Smooth muscle cell (in vitro differentiated cells): Measurements from ENCODE around the gene EREG. TPM values are rescaled to one million over a fixed set of nuclear protein-coding genes. Genes with fewer than 3 reads are reported as not detected.

Experiments
- DNase-seq: peaks from one replicate; lab custom pipeline; 2025; ENCODE audit not compliant: unreplicated experiment; lab: John Stamatoyannopoulos, UW
- H2AFZ ChIP-seq: fragments of 200-600 bp; sonication (generic); 2 replicates; pipeline ENCODE4 v1.6.0; 2016; ENCODE audit warnings: antibody characterized with exemption, low read depth, mild to moderate bottlenecking
- H3F3A ChIP-seq: fragments of 200-600 bp; sonication (generic); 2 replicates; pipeline ENCODE4 v1.6.0; 2017; ENCODE audit warnings: antibody characterized with exemption, low read depth
- H3K27ac ChIP-seq: fragments of 200-600 bp; sonication (generic); 2 replicates; pipeline ENCODE4 v1.5.1; 2016; ENCODE audit warnings: low read depth, mild to moderate bottlenecking
- H3K27me3 ChIP-seq: fragments of 200-600 bp; sonication (generic); 2 replicates; pipeline ENCODE4 v1.6.1; 2016; ENCODE audit warnings: low read depth, mild to moderate bottlenecking
- H3K36me3 ChIP-seq: fragments of 200-600 bp; sonication (generic); 2 replicates; pipeline ENCODE4 v1.5.1; 2016; ENCODE audit warnings: low read depth
- H3K4me1 ChIP-seq: fragments of 200-600 bp; sonication (generic); 2 replicates; pipeline ENCODE4 v1.5.1; 2016; ENCODE audit warnings: low read depth
- H3K4me2 ChIP-seq: fragments of 200-600 bp; sonication (generic); 2 replicates; pipeline ENCODE4 v1.6.0; 2016; ENCODE audit warnings: mild to moderate bottlenecking
- H3K4me3 ChIP-seq: fragments of 200-600 bp; sonication (generic); 2 replicates; pipeline ENCODE4 v1.5.1; 2016; ENCODE audit warnings: mild to moderate bottlenecking
- H3K79me2 ChIP-seq: fragments of 200-600 bp; sonication (generic); 2 replicates; pipeline ENCODE4 v1.6.0; 2016; ENCODE audit warnings: low read depth, mild to moderate bottlenecking
- H3K9ac ChIP-seq: fragments of 200-600 bp; sonication (generic); 2 replicates; pipeline ENCODE4 v1.6.0; 2016; ENCODE audit warnings: low read depth
- H3K9me3 ChIP-seq: fragments of 200-600 bp; sonication (generic); replicated peaks from 2 replicates; pipeline ENCODE4 v1.5.1; 2016; ENCODE audit warnings: low read depth
- H4K20me1 ChIP-seq: fragments of 200-600 bp; sonication (generic); 2 replicates; pipeline ENCODE4 v1.6.0; 2016; ENCODE audit warnings: low read depth
- WGBS: methylation state at CpG from one replicate; pipeline ENCODE4 v1.1.7; 2016; ENCODE audit warnings: low lambda C conversion rate; 5-methylcytosine and 5-hydroxymethylcytosine counted together
- polyA plus RNA-seq: library from polyadenylated mRNA; unstranded; fragments of >200 nt; fragmentation: Nextera tagmentation; extraction: Ambion mirVana; gene quantifications from 2 replicates; pipeline ENCODE4 v1.2.1, GENCODE V29; 2016
- total RNA-seq: library from RNA; depleted of rRNA; stranded (reverse); fragments of >200 nt; gene quantifications from 2 replicates; pipeline ENCODE4 v1.2.3, GENCODE V29; 2014
- TF ChIP-seq, protein P1 (sequence below): fragments of 200-600 bp; sonication (generic); IDR thresholded peaks from 2 replicates; pipeline ENCODE4 v1.5.1; 2017; ENCODE audit warnings: borderline replicate concordance, mild to moderate bottlenecking, antibody characterized with exemption; ENCODE audit not compliant: insufficient read depth, poor library complexity, severe bottlenecking

Gene EREG
- total and polyA plus RNA-seq, 2 experiments from 2014 or later: 0.55 to 1.9 TPM

DNA sequence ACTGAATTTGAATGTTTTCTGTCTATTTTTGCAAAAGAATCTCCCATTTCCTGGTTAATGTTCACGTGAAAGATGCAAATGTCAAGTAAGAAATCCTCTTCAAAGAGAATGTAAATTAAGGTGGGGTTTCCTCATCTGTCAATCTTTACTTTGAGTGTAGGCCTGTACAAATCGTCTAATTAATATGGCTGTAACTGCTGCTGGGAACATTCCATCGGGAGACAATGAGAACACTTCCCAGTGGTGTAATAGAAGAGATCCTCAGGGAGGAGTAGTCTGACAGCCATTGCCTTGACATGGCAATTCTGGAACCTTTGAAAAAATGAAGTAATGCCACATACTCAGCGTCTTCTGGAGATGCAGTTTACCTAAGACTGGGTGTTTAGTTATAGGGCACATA lies 3.7 kb downstream of the EREG start:
- no peaks in the 10 kb centered on the region for H3K9me3 ChIP-seq
- no peak overlapping the region for H2AFZ ChIP-seq
- H3K4me1 ChIP-seq: peaks cover 12% of the 10 kb centered on the region
- no peak overlapping the region for H3K9ac ChIP-seq
- DNase-seq: no peak
- H3K27ac ChIP-seq: no peak overlapping the region
- H3K4me3 ChIP-seq: no peak overlapping the region
- no peaks in the 10 kb centered on the region for H3K79me2 ChIP-seq
- no peaks in the 10 kb centered on the region for H3K36me3 ChIP-seq
- WGBS: 67% methylated on average over 4 of the region's 4 CpGs
- H3K4me2 ChIP-seq: no peak overlapping the region
- no peaks in the 10 kb centered on the region for H4K20me1 ChIP-seq
- peaks cover 38% of the 10 kb centered on the region for H3K27me3 ChIP-seq
- H3F3A ChIP-seq: no peaks in the 10 kb centered on the region
- TF ChIP-seq, protein P1, sequence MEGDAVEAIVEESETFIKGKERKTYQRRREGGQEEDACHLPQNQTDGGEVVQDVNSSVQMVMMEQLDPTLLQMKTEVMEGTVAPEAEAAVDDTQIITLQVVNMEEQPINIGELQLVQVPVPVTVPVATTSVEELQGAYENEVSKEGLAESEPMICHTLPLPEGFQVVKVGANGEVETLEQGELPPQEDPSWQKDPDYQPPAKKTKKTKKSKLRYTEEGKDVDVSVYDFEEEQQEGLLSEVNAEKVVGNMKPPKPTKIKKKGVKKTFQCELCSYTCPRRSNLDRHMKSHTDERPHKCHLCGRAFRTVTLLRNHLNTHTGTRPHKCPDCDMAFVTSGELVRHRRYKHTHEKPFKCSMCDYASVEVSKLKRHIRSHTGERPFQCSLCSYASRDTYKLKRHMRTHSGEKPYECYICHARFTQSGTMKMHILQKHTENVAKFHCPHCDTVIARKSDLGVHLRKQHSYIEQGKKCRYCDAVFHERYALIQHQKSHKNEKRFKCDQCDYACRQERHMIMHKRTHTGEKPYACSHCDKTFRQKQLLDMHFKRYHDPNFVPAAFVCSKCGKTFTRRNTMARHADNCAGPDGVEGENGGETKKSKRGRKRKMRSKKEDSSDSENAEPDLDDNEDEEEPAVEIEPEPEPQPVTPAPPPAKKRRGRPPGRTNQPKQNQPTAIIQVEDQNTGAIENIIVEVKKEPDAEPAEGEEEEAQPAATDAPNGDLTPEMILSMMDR: no peak

DNA sequence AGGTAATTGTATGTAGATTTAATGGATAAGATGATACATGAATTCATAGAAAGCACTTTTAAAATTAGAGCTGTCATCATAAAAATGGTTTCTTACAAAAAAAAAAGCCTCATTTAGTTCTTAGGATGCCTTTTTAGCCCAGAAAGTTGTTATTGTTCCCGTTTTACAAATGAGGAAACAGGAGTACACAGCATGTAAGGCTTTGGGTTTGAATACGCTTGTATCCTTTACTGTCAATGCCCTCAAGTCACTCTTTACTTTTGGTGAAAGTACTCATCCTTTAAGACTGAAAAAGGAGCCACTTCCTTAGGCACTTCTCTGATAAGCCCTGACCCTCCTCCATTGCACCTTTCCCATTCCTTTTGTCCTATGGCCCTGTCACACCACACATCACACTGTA lies 4.9 kb downstream of the EREG start:
- peaks cover 29% of the 10 kb centered on the region for H3K27me3 ChIP-seq
- no peak overlapping the region for H3K4me3 ChIP-seq
- H3K9me3 ChIP-seq: no peaks in the 10 kb centered on the region
- WGBS: 79% methylated on average over 2 of the region's 2 CpGs
- no peaks in the 10 kb centered on the region for H3F3A ChIP-seq
- H3K27ac ChIP-seq: no peak overlapping the region
- H3K9ac ChIP-seq: no peak overlapping the region
- peaks cover 6% of the 10 kb centered on the region for H3K4me1 ChIP-seq
- H3K4me2 ChIP-seq: no peak overlapping the region
- TF ChIP-seq, protein P1: no peak
- H3K79me2 ChIP-seq: no peaks in the 10 kb centered on the region
- H2AFZ ChIP-seq: no peak overlapping the region
- H4K20me1 ChIP-seq: no peaks in the 10 kb centered on the region
- H3K36me3 ChIP-seq: no peaks in the 10 kb centered on the region
- DNase-seq: no peak

DNA sequence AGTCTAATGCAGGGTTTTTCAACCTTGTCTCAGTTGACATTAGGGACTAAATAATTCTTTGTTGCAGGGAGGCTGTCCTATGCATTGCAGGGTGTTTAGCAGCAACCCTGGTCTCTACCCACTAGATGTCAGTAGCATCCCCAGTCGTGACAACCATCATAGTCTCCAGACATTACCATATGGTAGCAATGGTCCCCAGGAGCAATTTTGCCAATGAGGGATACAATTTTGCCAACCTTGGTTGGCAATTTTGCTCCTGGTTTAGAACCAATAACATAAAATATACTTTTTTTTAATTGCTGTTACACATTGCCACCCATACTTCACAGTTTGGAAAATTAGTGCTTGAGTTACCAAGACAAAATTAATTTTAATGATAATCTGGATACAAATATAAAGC lies 6.0 kb downstream of the EREG start:
- H2AFZ ChIP-seq: no peak overlapping the region
- no peak overlapping the region for H3K9ac ChIP-seq
- peaks cover 19% of the 10 kb centered on the region for H3K27me3 ChIP-seq
- H3K4me1 ChIP-seq: peaks cover 1% of the 10 kb centered on the region
- H3K9me3 ChIP-seq: no peaks in the 10 kb centered on the region
- WGBS: 12% methylated on average over 1 of the region's 1 CpG
- H4K20me1 ChIP-seq: no peaks in the 10 kb centered on the region
- H3F3A ChIP-seq: no peaks in the 10 kb centered on the region
- DNase-seq: no peak
- TF ChIP-seq, protein P1: peak; percentile 62
- no peaks in the 10 kb centered on the region for H3K79me2 ChIP-seq
- H3K4me3 ChIP-seq: no peak overlapping the region
- no peak overlapping the region for H3K27ac ChIP-seq
- no peaks in the 10 kb centered on the region for H3K36me3 ChIP-seq
- H3K4me2 ChIP-seq: no peak overlapping the region

DNA sequence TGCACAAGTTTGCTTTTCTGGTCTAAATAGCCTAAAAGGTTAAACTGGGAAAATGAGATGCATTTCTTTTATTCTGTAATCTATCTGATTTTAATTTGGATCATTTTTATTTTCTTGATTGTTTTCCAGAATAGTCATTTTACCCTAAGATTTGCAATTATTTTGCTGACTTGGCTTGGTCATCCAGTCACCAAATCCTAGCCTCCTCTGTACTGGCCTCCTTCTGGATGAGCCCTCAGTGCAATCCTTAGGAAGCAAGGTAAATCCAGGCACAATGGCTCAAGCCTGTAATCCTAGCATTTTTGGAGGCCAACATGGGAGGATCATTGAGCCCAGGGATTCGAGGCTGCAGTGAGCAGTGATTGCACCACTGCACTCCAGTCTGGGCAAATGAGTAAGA lies 9.2 kb downstream of the EREG start:
- TF ChIP-seq, protein P1: no peak
- Histone ChIP-seq H3K9me3 (no peaks in the 10 kb centered on the region), H3K4me2 (no peak overlapping the region), H4K20me1 (no peaks in the 10 kb centered on the region), H3K4me3 (no peak overlapping the region), H2AFZ (no peak overlapping the region), H3K27ac (peak overlapping the region; percentile 40), H3K27me3 (no peaks in the 10 kb centered on the region), H3K4me1 (no peaks in the 10 kb centered on the region), H3K79me2 (no peaks in the 10 kb centered on the region), H3K9ac (no peak overlapping the region), H3F3A (no peaks in the 10 kb centered on the region), H3K36me3 (no peaks in the 10 kb centered on the region)
- WGBS: 65% methylated on average over 1 of the region's 1 CpG
- DNase-seq: no peak
